Neuronal stem cell (in vitro differentiated cells): ENCODE measurements around the gene SCN5A.

ENCODE experiments used
- DNase-seq: peaks from one replicate; pipeline ENCODE4 v3.0.0-alpha.2; 2013; ENCODE audit warnings: low spot score
- H2AFZ ChIP-seq: one replicate; pipeline ENCODE4 v1.6.1; 2013; ENCODE audit warnings: mild to moderate bottlenecking, low read length, inconsistent platforms
- H2AK5ac ChIP-seq: 2 replicates; pipeline ENCODE4 v1.6.1; 2013; ENCODE audit warnings: low read depth, mild to moderate bottlenecking, inconsistent platforms, low read length, moderate library complexity, mixed read lengths
- H2BK120ac ChIP-seq: 2 replicates; pipeline ENCODE4 v1.6.1; 2013; ENCODE audit warnings: low read depth, mild to moderate bottlenecking, inconsistent platforms, low read length, moderate library complexity, mixed read lengths
- H2BK12ac ChIP-seq: one replicate; pipeline ENCODE4 v1.6.1; 2013; ENCODE audit warnings: low read length, inconsistent platforms
- H2BK15ac ChIP-seq: 2 replicates; pipeline ENCODE4 v1.6.1; 2013; ENCODE audit warnings: mild to moderate bottlenecking, low read length, inconsistent platforms, mixed read lengths
- H2BK5ac ChIP-seq: one replicate; pipeline ENCODE4 v1.6.1; 2013; ENCODE audit warnings: inconsistent platforms, mild to moderate bottlenecking, low read length, moderate library complexity
- H3K14ac ChIP-seq: one replicate; pipeline ENCODE4 v1.6.1; 2013; ENCODE audit warnings: low read length, inconsistent platforms
- H3K18ac ChIP-seq: 2 replicates; pipeline ENCODE4 v1.6.1; 2013; ENCODE audit warnings: low read length, inconsistent platforms
- H3K23ac ChIP-seq: 2 replicates; pipeline ENCODE4 v1.6.1; 2013; ENCODE audit warnings: low read depth, mild to moderate bottlenecking, mixed read lengths, low read length, inconsistent platforms; ENCODE audit not compliant: poor library complexity
- H3K27ac ChIP-seq: replicated peaks from 3 replicates; pipeline ENCODE4 v1.5.1; 2013; ENCODE audit warnings: low read length, inconsistent platforms
- H3K27me3 ChIP-seq, 3 experiments: 2 replicates each; pipeline ENCODE4 v1.6.1; 2013; ENCODE audit warnings: low read length in 3 of 3, mild to moderate bottlenecking in 2 of 3, inconsistent platforms in 1 of 3, low read depth in 1 of 3, mixed read lengths in 1 of 3, moderate library complexity in 1 of 3; ENCODE audit not compliant: control insufficient read depth in 3 of 3, insufficient read depth in 3 of 3
- H3K36me3 ChIP-seq, 2 donors: replicated peaks in 1 of 2; 2 replicates each; pipeline ENCODE4 v1.6.1; 2013; ENCODE audit warnings: low read length in 2 of 2; ENCODE audit not compliant: control insufficient read depth in 2 of 2, insufficient read depth in 2 of 2
- H3K4ac ChIP-seq: 2 replicates; pipeline ENCODE4 v1.6.1; 2013; ENCODE audit warnings: inconsistent platforms, mild to moderate bottlenecking, low read length, moderate library complexity
- H3K4me1 ChIP-seq, 2 donors: 1 replicate in 1 of 2; 2 replicates in 1 of 2; pipeline ENCODE4 v1.6.1; 2013; ENCODE audit warnings: low read length in 2 of 2, low read depth in 1 of 2; ENCODE audit not compliant: control insufficient read depth in 2 of 2, insufficient read depth in 1 of 2
- H3K4me2 ChIP-seq: one replicate; pipeline ENCODE4 v1.6.1; 2013; ENCODE audit warnings: mild to moderate bottlenecking, low read length, inconsistent platforms; ENCODE audit not compliant: insufficient read depth, poor library complexity, severe bottlenecking
- H3K4me3 ChIP-seq, 2 donors: 2 replicates each; pipeline ENCODE4 v1.5.1; 2013; ENCODE audit warnings: low read length in 2 of 2, mild to moderate bottlenecking in 2 of 2, inconsistent platforms in 1 of 2, moderate library complexity in 1 of 2
- H3K79me1 ChIP-seq: one replicate; pipeline ENCODE4 v1.6.1; 2013; ENCODE audit warnings: low read depth, mild to moderate bottlenecking, inconsistent platforms, low read length, moderate library complexity
- H3K9ac ChIP-seq: one replicate; pipeline ENCODE4 v1.6.1; 2013; ENCODE audit warnings: mild to moderate bottlenecking, low read depth, low read length, inconsistent platforms; ENCODE audit not compliant: poor library complexity
- H3K9me3 ChIP-seq, 2 donors: replicated peaks in 1 of 2; 2 replicates each; pipeline versions ENCODE3 to v1.6.1; 2013; ENCODE audit warnings: low read length in 2 of 2, mild to moderate bottlenecking in 2 of 2, inconsistent platforms in 1 of 2, low read depth in 1 of 2, mixed read lengths in 1 of 2, moderate library complexity in 1 of 2; ENCODE audit not compliant: control insufficient read depth in 2 of 2, insufficient read depth in 1 of 2
- H4K8ac ChIP-seq: one replicate; pipeline ENCODE4 v1.6.1; 2013; ENCODE audit warnings: low read depth, mild to moderate bottlenecking, inconsistent platforms, low read length, moderate library complexity
- H4K91ac ChIP-seq: one replicate; pipeline ENCODE4 v1.6.1; 2013; ENCODE audit warnings: low read length, low read depth, mild to moderate bottlenecking, inconsistent platforms; ENCODE audit not compliant: poor library complexity
- WGBS, 2 donors: extraction: QIAGEN DNeasy Blood & Tissue Kit; methylation state at CpG; one replicate each; pipeline ENCODE4 v1.1.7; 2013; ENCODE audit warnings: missing lambda C conversion rate in 2 of 2, mixed read lengths in 1 of 2; ENCODE audit not compliant: insufficient read length in 2 of 2, insufficient replicate concordance in 1 of 2; ENCODE audit errors: extremely low coverage in 2 of 2; 5-methylcytosine and 5-hydroxymethylcytosine counted together

SCN5A gene

DNA sequence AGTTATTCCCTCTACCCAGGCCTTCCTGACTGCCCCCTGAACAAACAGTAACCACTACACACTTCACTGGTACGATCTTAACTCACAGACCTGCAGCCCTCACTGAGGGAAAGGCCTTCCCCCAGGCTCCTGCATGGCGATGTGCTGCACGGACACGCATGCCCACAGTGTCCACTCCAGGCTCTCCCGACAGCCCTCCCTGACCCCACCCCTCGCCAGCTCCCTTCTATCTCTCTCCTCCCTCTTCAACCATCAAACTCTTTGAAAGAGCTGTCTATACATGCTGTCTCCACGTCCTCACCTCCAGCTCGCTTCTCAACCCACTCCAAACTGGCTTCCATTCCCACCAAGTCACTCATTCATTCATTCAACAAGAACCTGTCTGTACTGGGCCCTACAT lies 3.9 kb downstream of the SCN5A start:
- no peak overlapping the region for H3K4ac ChIP-seq
- DNase-seq = no peak
- no CpG with 5 or more reads among the region's 8 CpGs for WGBS, 2 donors

DNA sequence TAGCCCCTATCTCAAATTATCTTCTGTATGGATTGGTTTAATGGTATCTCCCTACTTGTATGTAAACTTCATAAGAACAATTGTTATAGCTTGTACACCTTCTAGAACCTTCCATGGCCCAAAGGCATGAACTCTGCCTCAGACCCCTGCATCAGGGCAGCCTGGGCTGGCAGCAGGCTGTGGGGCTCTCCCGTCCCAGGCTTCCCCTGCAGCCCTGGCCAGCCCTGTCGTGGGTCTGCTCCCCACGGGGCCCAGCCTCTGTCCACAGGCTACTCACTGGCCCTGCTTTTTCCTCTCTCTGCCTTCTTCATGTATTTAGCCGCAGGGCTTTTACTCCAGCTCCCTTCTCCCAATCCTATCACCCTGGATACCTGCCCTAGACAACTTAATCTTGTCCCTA lies 4.4 kb downstream of the SCN5A start:
- Histone ChIP-seq H2BK120ac (no peak overlapping the region), H3K36me3 (no peaks in the 10 kb centered on the region), H2AFZ (no peak overlapping the region), H3K4me3 (no peak overlapping the region), H2BK5ac (no peak overlapping the region), H3K23ac (no peak overlapping the region), H4K8ac (no peak overlapping the region), H3K4ac (no peak overlapping the region), H2AK5ac (no peak overlapping the region), H3K9me3 (no peaks in the 10 kb centered on the region), H3K14ac (no peak overlapping the region), H3K27me3 (peaks cover 0 to 90% (median 22%) of the 10 kb centered on the region in 3 experiments), H3K79me1 (no peaks in the 10 kb centered on the region), H2BK12ac (no peak overlapping the region), H2BK15ac (no peak overlapping the region), H4K91ac (peak overlapping the region; percentile 38), H3K4me1 (peaks cover 2 to 20% of the 10 kb centered on the region in 2 donors), H3K27ac (no peak overlapping the region), H3K18ac (no peak overlapping the region), H3K4me2 (no peak overlapping the region), H3K9ac (no peak overlapping the region)
- no CpG with 5 or more reads among the region's 4 CpGs for WGBS, 2 donors
- DNase-seq = no peak

More for the DNA sequence above, 3.9 kb downstream of the SCN5A start:
- peaks cover 0 to 95% (median 27%) of the 10 kb centered on the region in 3 experiments for H3K27me3 ChIP-seq
- H2BK5ac ChIP-seq = no peak overlapping the region
- no peak overlapping the region for H3K14ac ChIP-seq
- H4K91ac ChIP-seq = no peak overlapping the region
- H3K27ac ChIP-seq = no peak overlapping the region
- peaks cover 0 to 2% of the 10 kb centered on the region in 2 donors for H3K9me3 ChIP-seq
- no peak overlapping the region for H4K8ac ChIP-seq
- H3K9ac ChIP-seq = no peak overlapping the region
- no peak overlapping the region for H2BK120ac ChIP-seq
- H3K4me1 ChIP-seq = peaks cover 2 to 21% of the 10 kb centered on the region in 2 donors
- H3K18ac ChIP-seq = no peak overlapping the region
- H2BK12ac ChIP-seq = no peak overlapping the region
- H3K79me1 ChIP-seq = no peaks in the 10 kb centered on the region
- H2BK15ac ChIP-seq = no peak overlapping the region
- no peak overlapping the region for H3K4me3 ChIP-seq
- no peak overlapping the region for H3K23ac ChIP-seq
- no peak overlapping the region for H2AFZ ChIP-seq
- no peak overlapping the region for H3K4me2 ChIP-seq
- H2AK5ac ChIP-seq = no peak overlapping the region
- H3K36me3 ChIP-seq = no peaks in the 10 kb centered on the region

DNA sequence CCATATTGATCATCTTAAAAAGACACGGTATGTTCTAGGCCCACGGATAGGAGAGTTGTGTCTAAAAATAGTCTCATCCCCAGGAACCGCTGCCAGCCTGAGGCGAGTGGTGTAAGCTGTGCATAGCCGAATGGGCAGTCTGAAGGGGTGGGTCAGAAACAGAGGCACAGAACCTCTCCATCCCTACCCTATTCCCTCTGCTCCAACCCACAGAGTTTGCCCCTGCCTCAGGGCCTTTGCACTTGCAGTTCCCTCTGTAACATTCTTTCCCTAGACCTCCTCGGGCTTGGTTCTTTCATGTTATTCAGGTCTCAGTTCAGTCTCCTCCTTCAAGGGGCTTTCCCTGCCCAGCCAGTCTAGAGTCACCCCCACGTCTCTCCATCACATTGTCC lies 4.8 kb downstream of the SCN5A start:
- H3K4ac ChIP-seq = no peak overlapping the region
- H2AK5ac ChIP-seq = no peak overlapping the region
- H3K79me1 ChIP-seq = no peaks in the 10 kb centered on the region
- H3K36me3 ChIP-seq = no peaks in the 10 kb centered on the region
- no peak overlapping the region for H3K27ac ChIP-seq
- no peak overlapping the region for H2BK15ac ChIP-seq
- WGBS, 2 donors = no CpG with 5 or more reads among the region's 7 CpGs
- no peak overlapping the region for H3K4me2 ChIP-seq
- H3K9me3 ChIP-seq = no peaks in the 10 kb centered on the region
- no peak overlapping the region for H3K23ac ChIP-seq
- H2AFZ ChIP-seq = no peak overlapping the region
- H2BK120ac ChIP-seq = no peak overlapping the region
- no peak overlapping the region for H4K8ac ChIP-seq
- no peak overlapping the region for H3K14ac ChIP-seq
- no peak for DNase-seq
- H2BK5ac ChIP-seq = no peak overlapping the region
- H4K91ac ChIP-seq = no peak overlapping the region
- H3K27me3 ChIP-seq = peaks cover 0 to 90% (median 18%) of the 10 kb centered on the region in 3 experiments
- H3K9ac ChIP-seq = no peak overlapping the region
- no peak overlapping the region for H3K18ac ChIP-seq
- H3K4me3 ChIP-seq = no peak overlapping the region
- no peak overlapping the region for H2BK12ac ChIP-seq
- H3K4me1 ChIP-seq = peaks cover 2 to 20% of the 10 kb centered on the region in 2 donors

DNA sequence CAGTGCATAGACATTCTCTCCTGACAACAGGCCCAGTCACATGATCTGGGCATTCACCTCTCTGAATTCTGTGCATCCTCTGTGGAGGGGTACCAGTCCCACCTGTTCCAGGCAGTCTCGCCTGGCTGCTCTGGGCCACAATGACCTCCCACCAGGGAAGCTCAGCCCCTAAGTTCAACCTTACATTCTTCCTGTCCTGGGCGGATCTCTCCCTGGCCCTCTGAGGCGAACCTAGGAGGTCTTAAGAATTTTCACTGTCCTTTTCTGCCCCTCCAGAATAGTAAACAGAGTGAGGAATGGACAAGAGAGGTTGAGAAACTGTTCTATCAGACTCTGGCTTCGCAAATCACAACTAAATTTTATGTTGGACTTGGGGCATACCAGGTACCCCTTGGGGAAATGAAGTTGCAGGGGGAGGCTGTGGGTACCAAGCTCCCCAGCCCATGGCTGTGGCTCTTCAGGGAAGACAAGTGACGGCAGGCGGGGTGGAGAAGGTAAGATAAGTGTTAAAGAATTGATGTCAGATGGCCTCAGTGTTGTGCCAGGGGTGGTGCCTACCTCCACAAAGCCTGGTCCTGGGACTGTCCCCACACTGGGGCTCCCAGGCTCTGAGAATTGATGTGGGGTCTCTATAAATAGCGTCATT lies 5.3 kb downstream of the SCN5A start:
- Histone ChIP-seq H3K23ac (no peak overlapping the region), H3K14ac (no peak overlapping the region), H3K9ac (no peak overlapping the region), H2AK5ac (peak overlapping the region; percentile 3), H3K18ac (no peak overlapping the region), H3K4me2 (no peak overlapping the region), H2BK120ac (no peak overlapping the region), H2BK15ac (no peak overlapping the region), H3K4me1 (peaks cover 2 to 22% of the 10 kb centered on the region in 2 donors), H4K8ac (no peak overlapping the region), H2AFZ (no peak overlapping the region), H2BK5ac (no peak overlapping the region), H3K4me3 (no peak overlapping the region), H3K79me1 (no peaks in the 10 kb centered on the region), H3K9me3 (no peaks in the 10 kb centered on the region), H4K91ac (no peak overlapping the region), H3K27ac (no peak overlapping the region), H3K4ac (no peak overlapping the region), H3K36me3 (no peaks in the 10 kb centered on the region), H3K27me3 (peaks cover 0 to 92% (median 17%) of the 10 kb centered on the region in 3 experiments), H2BK12ac (no peak overlapping the region)
- WGBS, 2 donors = no CpG with 5 or more reads among the region's 7 CpGs
- DNase-seq = no peak
